ENCODE measurements around the gene PLA2G2A.
"Not testable (repeated sequence)": the region's sequence is repeated elsewhere in the genome, so short reads cannot be mapped to it uniquely, and the experiment has no call there.

The PLA2G2A gene

GRCh38 chr1:19979494-19979977 is at the start of gene PLA2G2A:
TSS of gene PLA2G2A (minus strand) at chr1:19979618. CDS start at chr1:19978773, 845 bp downstream.
- DNase-seq, result no peak

GRCh38 chr1:20028726-20029125 is 49.3 kb upstream of the PLA2G2A start:
- DNase-seq, result no peak

GRCh38 chr1:20028125-20028524 is 48.7 kb upstream of the PLA2G2A start:
- no peak for DNase-seq

- no peak for DNase-seq
Measured at GRCh38 chr1:20017741-20018140, 38.3 kb upstream of the PLA2G2A start.

GRCh38 chr1:20014153-20014552 is 34.7 kb upstream of the PLA2G2A start:
- no peak for DNase-seq

- DNase-seq, result no peak
Measured at GRCh38 chr1:20010016-20010415, 30.6 kb upstream of the PLA2G2A start.

GRCh38 chr1:20009212-20009611 is 29.8 kb upstream of the PLA2G2A start:
- no peak for DNase-seq

GRCh38 chr1:20008391-20008841 is 29.0 kb upstream of the PLA2G2A start:
- DNase-seq, result no peak

GRCh38 chr1:19998823-19999222 is 19.4 kb upstream of the PLA2G2A start:
- not testable (repeated sequence) for DNase-seq

- no peak for DNase-seq
Measured at GRCh38 chr1:19990689-19991088, 11.3 kb upstream of the PLA2G2A start.

- DNase-seq, result not testable (repeated sequence)
Measured at GRCh38 chr1:19990182-19990582, 10.8 kb upstream of the PLA2G2A start.

GRCh38 chr1:19988267-19989006 is 9.0 kb upstream of the PLA2G2A start:
- DNase-seq, result no peak

GRCh38 chr1:19987719-19988118 is 8.3 kb upstream of the PLA2G2A start:
- no peak for DNase-seq

- not testable (repeated sequence) for DNase-seq
Measured at GRCh38 chr1:19984409-19985016, 5.1 kb upstream of the PLA2G2A start.

GRCh38 chr1:19981507-19982312 is 2.3 kb upstream of the PLA2G2A start:
- no peak for DNase-seq

GRCh38 chr1:19981170-19981506 is 1.7 kb upstream of the PLA2G2A start:
- DNase-seq, result no peak

- no peak for DNase-seq
Measured at GRCh38 chr1:19980314-19980713, 896 bp upstream of the PLA2G2A start.

GRCh38 chr1:19978143-19978542 is 1.3 kb downstream of the PLA2G2A start:
- no peak for DNase-seq

GRCh38 chr1:19976317-19977003 is 3.0 kb downstream of the PLA2G2A start:
- DNase-seq, result no peak

- no peak for DNase-seq
Measured at GRCh38 chr1:19975423-19976193, 3.8 kb downstream of the PLA2G2A start.

- peak; percentile 10 to 35 for DNase-seq
Measured at GRCh38 chr1:19974822-19975416, 4.5 kb downstream of the PLA2G2A start.

- no peak for DNase-seq
Measured at GRCh38 chr1:19973616-19974015, 5.8 kb downstream of the PLA2G2A start.

Data from CD4-positive, alpha-beta T cell treated with Interferon alpha-2 for 1 hour (primary cell).